Thyroid gland (tissue), 4 donors: Measurements from ENCODE around the gene ELAVL1. TPM values are rescaled to one million over a fixed set of nuclear protein-coding genes. Genes with fewer than 3 reads are reported as not detected.
"Not testable (repeated sequence)": the region's sequence is repeated elsewhere in the genome, so short reads cannot be mapped to it uniquely, and the experiment has no call there.

Experiments
- DNase-seq, 2 donors: peaks; one replicate each; pipeline ENCODE4 v3.0.0-alpha.2; 2019
- H3K27ac ChIP-seq, 3 donors: fragments of 200-600 bp; sonication (generic); 1 replicate in 2 of 3; 2 replicates in 1 of 3; pipeline ENCODE4 v1.5.1; 2016 to 2019; ENCODE audit warnings: mild to moderate bottlenecking in 1 of 3, moderate library complexity in 1 of 3
- H3K27me3 ChIP-seq: fragments of 200-600 bp; sonication (generic); one replicate; pipeline ENCODE4 v1.5.1; 2019
- H3K36me3 ChIP-seq, 2 donors: fragments of 200-600 bp; sonication (generic); one replicate each; pipeline ENCODE4 v1.5.1; 2016 to 2019
- H3K4me1 ChIP-seq, 2 donors: fragments of 200-600 bp; sonication (generic); one replicate each; pipeline ENCODE4 v1.5.1; 2017 to 2019
- H3K4me3 ChIP-seq, 3 donors: fragments of 200-600 bp; sonication (generic); replicated peaks in 1 of 3; 1 replicate in 2 of 3; 2 replicates in 1 of 3; pipeline ENCODE4 v1.5.1; 2016; ENCODE audit warnings: mild to moderate bottlenecking in 1 of 3
- H3K9me3 ChIP-seq: fragments of 200-600 bp; sonication (generic); one replicate; pipeline ENCODE4 v1.5.1; 2017
- POLR2A ChIP-seq, 2 donors: fragments of 450-650 bp; IDR thresholded peaks; one replicate each; pipeline ENCODE4 v1.6.1; 2017; ENCODE audit warnings: antibody characterized with exemption in 2 of 2, mild to moderate bottlenecking in 2 of 2, moderate library complexity in 1 of 2
- WGBS, 2 donors: methylation state at CpG; one replicate each; pipeline ENCODE4 v1.1.5; 2017; 5-methylcytosine and 5-hydroxymethylcytosine counted together
- intact Hi-C: fragments of 100-400 bp; cut with DNase I; formaldehyde crosslinking; loops from one replicate; pipeline ENCODE4 v1.15.1; 2023
- total RNA-seq, 4 donors: library from RNA; depleted of rRNA; stranded (reverse); fragments of >200 nt; gene quantifications; one replicate each; pipeline ENCODE4 v1.2.3, GENCODE V29; 2016
- TF ChIP-seq, protein P1 (sequence below), 6 experiments: fragments of 200-600 bp in 3 of 6; fragments of 450-650 bp in 3 of 6; sonication (generic) in 3 of 6; IDR thresholded peaks; one replicate each; pipeline ENCODE4 v1.5.1; 2016 to 2019; ENCODE audit warnings: antibody characterized with exemption in 6 of 6, mild to moderate bottlenecking in 2 of 6, inconsistent platforms in 1 of 6, moderate library complexity in 1 of 6

Gene ELAVL1
- total RNA-seq, 4 donors from 2014 or later: 24.2 to 46.7 (median 42.4) TPM

DNA sequence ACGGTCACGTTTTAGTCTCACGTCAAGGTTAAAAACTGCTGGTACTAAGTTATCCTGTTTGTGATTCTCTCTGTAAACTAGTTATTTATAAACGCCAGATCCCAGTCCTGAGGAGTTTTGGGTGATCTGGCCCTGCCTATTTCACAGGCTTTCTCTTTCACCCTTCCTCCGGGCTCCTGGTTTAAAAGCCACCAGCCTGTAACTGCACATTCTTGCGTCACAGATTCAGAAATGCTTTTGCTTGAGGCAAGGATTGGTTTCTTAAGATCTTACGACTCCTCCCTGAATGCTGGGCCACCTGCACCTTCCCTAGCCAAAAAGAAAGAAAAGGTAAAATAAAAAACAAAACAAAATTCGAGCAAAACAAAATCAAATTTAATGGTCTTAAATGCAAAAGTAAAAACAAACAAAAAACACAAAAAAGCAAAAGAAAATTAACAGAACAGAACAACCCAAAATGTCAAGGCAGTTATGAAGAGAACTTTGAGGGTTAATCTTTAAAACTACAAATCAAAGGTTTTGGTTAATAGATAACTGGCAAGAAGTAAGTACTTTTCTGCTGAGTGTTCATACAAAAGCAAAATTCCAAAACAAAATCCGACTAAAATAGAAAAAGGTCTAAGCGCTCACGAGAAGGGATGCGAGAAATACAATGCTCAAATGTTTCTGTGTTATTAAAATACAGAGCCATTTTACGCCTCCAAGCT, 43.4 kb downstream of the ELAVL1 start:
- TF ChIP-seq POLR2A (IDR thresholded peaks at IDR 0.05): no peak
- TF ChIP-seq, protein P1, sequence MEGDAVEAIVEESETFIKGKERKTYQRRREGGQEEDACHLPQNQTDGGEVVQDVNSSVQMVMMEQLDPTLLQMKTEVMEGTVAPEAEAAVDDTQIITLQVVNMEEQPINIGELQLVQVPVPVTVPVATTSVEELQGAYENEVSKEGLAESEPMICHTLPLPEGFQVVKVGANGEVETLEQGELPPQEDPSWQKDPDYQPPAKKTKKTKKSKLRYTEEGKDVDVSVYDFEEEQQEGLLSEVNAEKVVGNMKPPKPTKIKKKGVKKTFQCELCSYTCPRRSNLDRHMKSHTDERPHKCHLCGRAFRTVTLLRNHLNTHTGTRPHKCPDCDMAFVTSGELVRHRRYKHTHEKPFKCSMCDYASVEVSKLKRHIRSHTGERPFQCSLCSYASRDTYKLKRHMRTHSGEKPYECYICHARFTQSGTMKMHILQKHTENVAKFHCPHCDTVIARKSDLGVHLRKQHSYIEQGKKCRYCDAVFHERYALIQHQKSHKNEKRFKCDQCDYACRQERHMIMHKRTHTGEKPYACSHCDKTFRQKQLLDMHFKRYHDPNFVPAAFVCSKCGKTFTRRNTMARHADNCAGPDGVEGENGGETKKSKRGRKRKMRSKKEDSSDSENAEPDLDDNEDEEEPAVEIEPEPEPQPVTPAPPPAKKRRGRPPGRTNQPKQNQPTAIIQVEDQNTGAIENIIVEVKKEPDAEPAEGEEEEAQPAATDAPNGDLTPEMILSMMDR (IDR thresholded peaks at IDR 0.05): no peak
- Histone ChIP-seq H3K4me3 (no peak overlapping the region), H3K27ac (no peak overlapping the region), H3K36me3 (peaks cover 32 to 46% of the 10 kb centered on the region in 2 donors), H3K4me1 (no peaks in the 10 kb centered on the region), H3K9me3 (no peaks in the 10 kb centered on the region), H3K27me3 (no peaks in the 10 kb centered on the region)
- intact Hi-C loops: no loop called here
- WGBS, 2 donors: 90 to 93% methylated on average over 13 of the region's 13 CpGs
- DNase-seq: no peak

DNA sequence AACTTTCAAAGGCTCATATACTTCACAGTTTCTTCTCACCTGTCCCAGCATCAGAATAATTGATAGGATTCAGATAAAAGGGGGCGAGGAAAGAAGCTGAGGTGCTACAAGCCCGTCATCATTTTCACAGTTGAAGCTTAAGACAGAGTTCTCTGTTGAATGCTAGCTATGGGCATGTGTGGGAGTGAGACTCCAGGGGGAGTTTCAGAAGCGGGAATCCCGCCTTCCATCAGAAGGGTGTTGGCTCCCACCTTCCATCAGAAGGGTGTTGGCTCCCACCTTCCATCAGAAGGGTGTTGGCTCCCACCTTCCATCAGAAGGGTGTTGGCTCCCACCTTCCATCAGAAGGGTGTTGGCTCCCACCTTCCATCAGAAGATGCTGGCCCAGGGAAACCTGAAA, 44.4 kb downstream of the ELAVL1 start:
- peaks cover 26 to 39% of the 10 kb centered on the region in 2 donors for H3K36me3 ChIP-seq
- H3K27me3 ChIP-seq, intact Hi-C loops, H3K27ac ChIP-seq, H3K9me3 ChIP-seq, H3K4me3 ChIP-seq, H3K4me1 ChIP-seq, DNase-seq: not testable (repeated sequence)
- 85 to 93% methylated on average over 4 of the region's 4 CpGs for WGBS, 2 donors

DNA sequence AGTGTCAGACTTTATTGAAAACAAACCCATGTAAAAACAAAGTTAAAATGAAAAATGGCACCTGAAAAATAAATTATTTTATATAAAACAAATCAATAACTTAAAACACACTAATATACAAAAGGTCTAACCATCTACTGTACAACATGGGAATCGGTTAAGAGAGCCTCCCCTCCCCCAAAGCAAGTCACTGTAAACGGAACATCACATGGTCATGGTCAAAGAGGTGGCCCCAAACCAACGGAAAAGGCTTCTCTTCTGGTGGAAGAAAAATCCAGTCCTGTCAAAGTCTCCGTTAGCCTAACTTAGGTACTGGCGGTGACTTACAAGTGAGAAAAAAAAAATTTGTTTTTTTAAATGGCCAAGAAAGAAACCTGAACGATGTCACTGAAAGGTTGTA, 46.2 kb downstream of the ELAVL1 start:
- DNase-seq: no peak
- H3K27me3 ChIP-seq: no peaks in the 10 kb centered on the region
- no peaks in the 10 kb centered on the region for H3K4me1 ChIP-seq
- H3K36me3 ChIP-seq: peaks cover 25 to 26% of the 10 kb centered on the region in 2 donors
- no peak for TF ChIP-seq POLR2A (IDR thresholded peaks at IDR 0.05)
- TF ChIP-seq, protein P1 (IDR thresholded peaks at IDR 0.05): no peak
- intact Hi-C loops: no loop called here
- no peak overlapping the region for H3K27ac ChIP-seq
- 69 to 72% methylated on average over 6 of the region's 6 CpGs for WGBS, 2 donors
- H3K4me3 ChIP-seq: no peak overlapping the region
- H3K9me3 ChIP-seq: no peaks in the 10 kb centered on the region

DNA sequence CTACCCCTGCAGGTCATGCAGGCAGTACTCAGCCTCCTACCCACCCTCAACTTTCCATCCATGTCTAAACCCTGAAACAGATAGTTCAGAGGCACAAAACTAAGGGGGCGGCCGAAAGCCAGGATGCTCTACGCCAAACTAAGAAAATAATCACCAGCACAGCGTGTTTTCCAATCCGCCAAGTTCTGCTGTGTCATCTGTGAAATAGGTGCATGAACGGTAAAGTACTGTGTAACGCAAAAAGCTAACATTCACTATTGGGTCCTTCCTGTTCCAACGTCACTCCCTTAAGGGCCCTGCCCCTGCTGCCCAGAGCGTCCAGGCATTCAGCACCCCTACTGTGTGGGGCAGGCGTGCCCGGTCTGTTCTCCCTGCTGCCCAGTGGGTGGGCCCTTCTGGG, 49.7 kb downstream of the ELAVL1 start:
- no peak for DNase-seq
- no peaks in the 10 kb centered on the region for H3K4me1 ChIP-seq
- no peak for TF ChIP-seq POLR2A (IDR thresholded peaks at IDR 0.05)
- TF ChIP-seq, protein P1 (IDR thresholded peaks at IDR 0.05): no peak
- 82 to 89% methylated on average over 10 to 11 of the region's 11 CpGs for WGBS, 2 donors
- no peaks in the 10 kb centered on the region for H3K9me3 ChIP-seq
- H3K27ac ChIP-seq: no peak overlapping the region
- H3K36me3 ChIP-seq: no peaks in the 10 kb centered on the region
- H3K4me3 ChIP-seq: no peak overlapping the region
- no peaks in the 10 kb centered on the region for H3K27me3 ChIP-seq
- intact Hi-C loops: no loop called here

DNA sequence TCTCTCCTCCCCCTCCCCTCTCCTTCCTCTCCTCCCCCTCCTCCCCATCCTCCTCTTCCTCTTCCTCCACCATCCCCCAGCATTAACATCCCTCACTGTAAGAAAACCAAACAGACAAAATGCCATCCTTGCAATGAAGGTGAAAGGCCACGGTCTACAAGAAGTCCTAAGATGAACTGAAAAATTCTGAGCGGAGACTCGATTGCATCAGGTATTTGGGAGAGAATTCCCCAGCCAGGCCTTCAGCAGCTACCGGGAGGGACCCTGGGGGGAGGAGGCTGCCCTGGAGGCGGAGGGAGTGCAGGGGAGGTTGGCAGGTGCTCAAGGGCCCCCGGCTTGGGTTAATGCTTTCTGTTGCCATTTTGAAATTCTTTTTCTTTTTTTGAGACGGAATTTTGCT, 51.9 kb downstream of the ELAVL1 start:
- intact Hi-C loops: no loop called here
- TF ChIP-seq, protein P1 (IDR thresholded peaks at IDR 0.05): no peak
- no peak for TF ChIP-seq POLR2A (IDR thresholded peaks at IDR 0.05)
- no peak for DNase-seq
- Histone ChIP-seq H3K4me1 (no peaks in the 10 kb centered on the region), H3K27me3 (no peaks in the 10 kb centered on the region), H3K36me3 (no peaks in the 10 kb centered on the region), H3K27ac (no peak overlapping the region), H3K4me3 (no peak overlapping the region), H3K9me3 (no peaks in the 10 kb centered on the region)
- WGBS, 2 donors: 74% methylated on average over 7 of the region's 7 CpGs
